Endothelial cell of umbilical vein (primary cell): ENCODE data around the gene LYZL1. TPM values are rescaled to one million over a fixed set of nuclear protein-coding genes. Genes with fewer than 3 reads are reported as not detected.

Source experiments
- BruUV-seq: library from RNA; stranded (reverse); fragments of 400-500 nt; replicated peaks from 2 replicates; lab custom pipeline; 2021; lab: Mats Ljungman, UMichigan
- CTCF ChIA-PET: fragments of 300-600, 350-600 bp; sonication (Branson Sonifier 250); formaldehyde crosslinking; loops from one replicate; lab custom pipeline; 2021; ENCODE audit warnings: antibody characterized with exemption, inconsistent platforms; lab: Charles Lee
- POLR2A ChIA-PET: fragments of 300-600, 350-600 bp; sonication (Branson Sonifier 250); formaldehyde crosslinking; loops from one replicate; lab custom pipeline; 2021; ENCODE audit warnings: antibody characterized with exemption, inconsistent platforms; lab: Charles Lee
- DNase-seq: peaks from one replicate; pipeline ENCODE4 v3.0.0-alpha.2; 2011; ENCODE audit warnings: low read depth, low spot score
- FAIRE-seq: peaks from 2 replicates; lab custom pipeline; 2011; peaks lifted over from hg19 to GRCh38; lab: Jason Lieb, UNC
- H2AFZ ChIP-seq: 2 replicates; pipeline ENCODE4 v1.6.0; 2012; ENCODE audit warnings: low read depth, low read length, control low read depth, inconsistent platforms
- H3K27ac ChIP-seq: 2 replicates; pipeline ENCODE4 v1.5.1; 2011; ENCODE audit warnings: low read depth, mild to moderate bottlenecking, control low read depth, low read length, moderate library complexity; ENCODE audit not compliant: insufficient read depth
- H3K27me3 ChIP-seq, 2 experiments: 2 replicates each; pipeline versions ENCODE4 v1.6.0 to v1.6.1; 2011; ENCODE audit warnings: low read length in 2 of 2, mixed read lengths in 1 of 2; ENCODE audit not compliant: control insufficient read depth in 2 of 2, insufficient read depth in 2 of 2
- H3K36me3 ChIP-seq, 2 experiments: 2 replicates in 1 of 2; 3 replicates in 1 of 2; pipeline ENCODE4 v1.5.1; 2011; ENCODE audit warnings: low read length in 2 of 2, mild to moderate bottlenecking in 1 of 2, moderate library complexity in 1 of 2; ENCODE audit not compliant: control insufficient read depth in 2 of 2, insufficient read depth in 2 of 2; ENCODE audit errors: extremely low read depth in 1 of 2
- H3K4me1 ChIP-seq: 3 replicates; pipeline ENCODE4 v1.5.1; 2011; ENCODE audit warnings: mild to moderate bottlenecking, low read length; ENCODE audit not compliant: control insufficient read depth, insufficient read depth; ENCODE audit errors: extremely low read depth
- H3K4me2 ChIP-seq: 2 replicates; pipeline ENCODE4 v1.6.1; 2011; ENCODE audit warnings: low read length, control low read depth, mixed read lengths; ENCODE audit not compliant: insufficient read depth
- H3K4me3 ChIP-seq, 3 experiments: fragments of 200-600 bp in 1 of 3; sonication (generic), shearing (Covaris generic) in 1 of 3; replicated peaks in 1 of 3; 2 replicates each; pipeline ENCODE4 v1.5.1; 2011 to 2016; ENCODE audit warnings: control low read depth in 3 of 3, low read length in 3 of 3, mild to moderate bottlenecking in 2 of 3, inconsistent platforms in 1 of 3, low read depth in 1 of 3, moderate library complexity in 1 of 3; ENCODE audit not compliant: insufficient read depth in 1 of 3
- H3K79me2 ChIP-seq: 2 replicates; pipeline ENCODE4 v1.6.0; 2012; ENCODE audit warnings: low read length, inconsistent platforms; ENCODE audit not compliant: control insufficient read depth, insufficient read depth
- H3K9ac ChIP-seq: replicated peaks from 2 replicates; pipeline ENCODE3; 2011; ENCODE audit warnings: low read length, control low read depth; ENCODE audit not compliant: insufficient read depth; ENCODE audit errors: extremely low read depth
- H3K9me1 ChIP-seq: replicated peaks from 3 replicates; pipeline ENCODE4 v1.6.0; 2011; ENCODE audit warnings: mild to moderate bottlenecking, low read length; ENCODE audit not compliant: control insufficient read depth, insufficient read depth; ENCODE audit errors: extremely low read depth
- H3K9me3 ChIP-seq: replicated peaks from 2 replicates; pipeline ENCODE4 v1.5.1; 2012; ENCODE audit warnings: low read length, inconsistent platforms; ENCODE audit not compliant: control insufficient read depth, insufficient read depth
- H4K20me1 ChIP-seq: replicated peaks from 2 replicates; pipeline ENCODE3; 2011; ENCODE audit warnings: mild to moderate bottlenecking, low read length; ENCODE audit not compliant: control insufficient read depth, insufficient read depth; ENCODE audit errors: extremely low read depth
- CTCF ChIP-seq, 2 donors: IDR thresholded peaks; 1 replicate in 1 of 2; 2 replicates in 1 of 2; pipeline ENCODE4 v1.5.1; 2011; ENCODE audit warnings: low read length in 2 of 2, mild to moderate bottlenecking in 2 of 2, moderate library complexity in 2 of 2, control low read depth in 1 of 2, inconsistent platforms in 1 of 2, low read depth in 1 of 2; ENCODE audit not compliant: insufficient read depth in 1 of 2; ENCODE audit errors: extremely low read depth in 1 of 2
- EZH2 ChIP-seq: IDR thresholded peaks from 2 replicates; pipeline ENCODE4 v1.6.1; 2012; ENCODE audit warnings: borderline replicate concordance, low read depth, mild to moderate bottlenecking, moderate library complexity, low read length, inconsistent platforms; ENCODE audit not compliant: severe bottlenecking
- FOS ChIP-seq: IDR thresholded peaks from 2 replicates; pipeline ENCODE4 v1.6.1; 2011; ENCODE audit warnings: mild to moderate bottlenecking, low read length, moderate library complexity, borderline replicate concordance; ENCODE audit not compliant: insufficient read depth
- GATA2 ChIP-seq: IDR thresholded peaks from 2 replicates; pipeline ENCODE4 v1.7.0; 2011; ENCODE audit warnings: low read depth, mild to moderate bottlenecking, moderate library complexity, mixed read lengths, low read length; ENCODE audit not compliant: insufficient read length, insufficient read depth
- JUN ChIP-seq: IDR thresholded peaks from 2 replicates; pipeline ENCODE4 v1.6.1; 2011; ENCODE audit warnings: borderline replicate concordance, low read depth; ENCODE audit not compliant: insufficient read length, insufficient read depth
- MAX ChIP-seq: IDR thresholded peaks from 2 replicates; pipeline ENCODE4 v1.6.1; 2011; ENCODE audit not compliant: insufficient read depth, insufficient read length
- MYC ChIP-seq: IDR thresholded peaks from one replicate; pipeline ENCODE4 v1.6.1; 2011; ENCODE audit warnings: mild to moderate bottlenecking, low read depth, low read length
- POLR2A ChIP-seq: IDR thresholded peaks from 2 replicates; pipeline ENCODE4 v1.6.1; 2012; ENCODE audit warnings: low read depth, mild to moderate bottlenecking, control low read depth, low read length
- POLR2AphosphoS5 ChIP-seq: IDR thresholded peaks from 2 replicates; pipeline ENCODE4 v1.6.1; 2012; ENCODE audit warnings: low read depth, mild to moderate bottlenecking, control low read depth, low read length, moderate library complexity; ENCODE audit not compliant: insufficient read depth
- dilution Hi-C: fragments of 300-500 bp; cut with MboI; formaldehyde crosslinking; loops from one replicate; pipeline ENCODE4 v1.15.0; 2019; ENCODE audit warnings: low sequenced_read_pairs; ENCODE audit not compliant: extremely low pct_ligation_motif_present
- intact Hi-C: fragments of 100-400 bp; cut with micrococcal nuclease; formaldehyde crosslinking; loops from one replicate; pipeline ENCODE4 v1.10.0; 2022
- polyA plus RNA-seq, 4 experiments: library from polyadenylated mRNA; depleted of rRNA in 3 of 4; stranded (reverse) in 3 of 4; unstranded in 1 of 4; fragments of >200 nt; gene quantifications; 2 replicates each; pipeline versions ENCODE4 v1.2.1 to v1.2.3, GENCODE V29; 2011 to 2012; ENCODE audit warnings: missing spikeins in 1 of 4
- total RNA-seq: library from RNA; stranded (reverse); gene quantifications from 2 replicates; pipeline ENCODE4 v1.2.3, GENCODE V29; 2021

Gene LYZL1
- total and polyA plus RNA-seq, 2 donors (not counting 3 experiments of a cell fraction or from before 2014, with no cell fraction given): not detected

- Histone ChIP-seq H3K36me3 (no peaks in the 10 kb centered on the region), H3K9me3 (no peaks in the 10 kb centered on the region), H4K20me1 (no peaks in the 10 kb centered on the region), H3K4me1 (no peaks in the 10 kb centered on the region), H3K27me3 (peaks cover 1 to 18% of the 10 kb centered on the region in 2 experiments), H3K79me2 (no peaks in the 10 kb centered on the region), H3K9ac (no peak overlapping the region), H3K9me1 (no peaks in the 10 kb centered on the region), H3K27ac (no peak overlapping the region), H3K4me2 (no peak overlapping the region), H2AFZ (no peak overlapping the region), H3K4me3 (no peak overlapping the region)
- ChIA-PET POLR2A (no interaction called here), CTCF (interaction anchor here (5.6 to 7.3 kb wide), 2 partner anchors 637 to 674 kb away, joined by 130 to 244 read pairs; no protein-coding TSS in a partner anchor)
- BruUV-seq: no TSS peak
- no peak for FAIRE-seq
- intact Hi-C loops: loop anchor here (5.0 to 10.0 kb wide), 2 partner anchors 167 to 309 kb away; no protein-coding TSS in a partner anchor
- dilution Hi-C loops: no loop called here
- no peak for TF ChIP-seq MYC
- no peak for TF ChIP-seq MAX
- no peak for TF ChIP-seq GATA2
- TF ChIP-seq EZH2: no peak
- no peak for TF ChIP-seq POLR2A
- no peak for TF ChIP-seq FOS
- TF ChIP-seq CTCF (IDR thresholded peaks at IDR 0.05; ENCODE audit: extremely low read depth in 1 of 2, insufficient read depth in 1 of 2, low read depth in 1 of 2, low read length in 2 of 2): no peak
- TF ChIP-seq JUN: no peak
- no peak for TF ChIP-seq POLR2AphosphoS5
- DNase-seq: no peak
Measured at GRCh38 chr10:29301359-29301910, 12.6 kb downstream of the LYZL1 start.
